ENCODE results near the gene UBE2Q2.

Gene UBE2Q2

DNA sequence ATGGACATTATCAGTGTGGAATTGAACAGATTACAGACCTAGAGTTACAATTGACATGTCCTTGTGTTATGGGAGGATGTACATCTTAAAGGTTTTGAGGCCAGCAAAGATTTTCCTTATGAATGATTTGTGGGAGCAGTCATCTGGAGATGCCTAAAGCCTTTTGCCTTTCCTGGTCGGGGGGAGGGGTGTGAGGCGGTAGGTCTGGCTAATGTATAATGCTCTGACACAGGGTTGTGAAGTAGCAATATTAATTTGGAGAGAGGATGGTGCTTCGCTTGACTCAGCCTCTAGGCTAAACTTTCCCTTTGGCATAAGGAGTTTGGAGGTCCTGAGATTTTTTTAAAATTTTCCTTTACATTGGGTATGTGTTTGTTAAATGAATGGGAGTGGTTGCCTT is 83.7 kb downstream of the UBE2Q2 start:
- no peak for DNase-seq (ENCODE audit: low read depth)

- no peak for DNase-seq (ENCODE audit: low read depth)
Measured at GRCh38 chr15:75927601-75928000, 84.4 kb downstream of the UBE2Q2 start.

DNA sequence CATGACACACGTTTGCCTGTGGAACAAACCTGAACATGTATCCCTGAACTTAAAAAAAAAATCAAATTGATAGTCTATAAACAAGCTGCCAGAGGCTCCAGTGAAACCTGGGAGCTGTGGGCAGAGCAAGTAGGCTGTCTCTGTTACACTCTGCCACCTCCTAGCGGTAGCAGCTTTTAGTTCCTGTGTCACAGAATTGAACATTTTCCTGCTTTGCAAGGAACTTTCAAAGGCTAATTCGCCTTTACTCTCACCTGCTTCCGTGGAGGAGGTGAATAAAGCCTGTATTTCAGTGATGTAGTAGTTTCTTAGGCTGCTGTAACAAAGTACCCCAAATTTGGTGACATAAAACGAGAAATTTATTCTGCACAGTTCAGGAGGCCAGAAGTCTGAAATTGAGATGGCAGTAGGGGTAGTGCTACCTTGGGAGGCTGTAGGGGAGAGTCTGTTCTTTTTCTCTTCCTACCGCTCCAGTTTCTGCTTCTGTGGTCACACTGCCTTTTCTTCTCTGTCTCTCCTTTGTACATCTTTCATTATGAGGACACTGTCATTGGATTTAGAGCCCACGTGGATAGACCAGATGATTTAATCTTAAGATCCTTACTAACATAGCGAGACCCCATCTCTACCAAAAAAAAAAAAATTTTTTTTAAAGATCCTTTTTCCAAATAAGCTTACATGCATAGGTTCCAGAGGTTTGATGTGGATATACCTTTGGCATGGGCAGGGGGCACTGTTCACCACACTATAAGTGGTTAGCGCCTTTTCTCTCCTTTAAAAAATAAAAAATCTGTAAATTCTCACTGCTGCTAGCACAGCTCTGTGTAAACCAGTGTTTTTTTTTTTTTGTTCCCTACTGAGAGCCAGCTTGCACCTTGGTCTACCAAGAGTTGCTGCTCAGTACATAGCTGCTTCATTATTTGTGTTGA is 85.7 kb downstream of the UBE2Q2 start:
- no peak for DNase-seq (ENCODE audit: low read depth)

DNA sequence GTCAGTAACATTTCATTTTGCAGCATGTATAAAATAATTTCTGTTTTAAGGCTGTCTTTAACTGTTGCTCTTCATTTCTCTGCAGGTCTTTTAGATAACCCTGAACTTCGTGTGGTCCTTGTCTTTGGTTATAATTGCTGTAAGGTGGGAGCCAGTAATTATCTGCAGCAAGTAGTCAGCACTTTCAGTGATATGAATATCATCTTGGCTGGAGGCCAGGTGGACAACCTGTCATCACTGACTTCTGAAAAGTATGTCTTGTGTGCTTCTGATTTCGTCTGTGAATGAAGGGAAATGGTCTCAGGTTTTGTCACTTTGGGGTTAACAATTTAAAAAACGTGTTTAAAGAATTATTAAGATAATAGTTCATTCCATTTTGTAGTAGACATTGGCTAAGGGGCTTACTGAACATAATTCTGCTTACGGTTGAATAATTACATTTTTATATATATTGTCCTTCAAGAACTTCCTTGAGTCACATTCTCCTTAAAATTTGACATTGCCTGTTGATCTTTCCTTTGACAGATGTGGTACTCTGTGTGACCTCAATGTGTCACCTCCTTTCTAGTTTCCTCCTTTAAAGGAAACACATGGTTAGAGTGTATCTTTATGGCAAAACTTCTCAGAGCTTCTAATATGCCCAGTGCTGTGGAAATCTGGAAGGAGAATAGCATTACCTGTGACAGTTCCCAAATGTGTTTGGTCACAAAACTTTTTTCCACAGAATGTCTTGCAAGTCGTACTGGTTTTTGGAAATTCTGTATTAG is 86.7 kb downstream of the UBE2Q2 start:
- DNase-seq (ENCODE audit: low read depth): no peak

DNA sequence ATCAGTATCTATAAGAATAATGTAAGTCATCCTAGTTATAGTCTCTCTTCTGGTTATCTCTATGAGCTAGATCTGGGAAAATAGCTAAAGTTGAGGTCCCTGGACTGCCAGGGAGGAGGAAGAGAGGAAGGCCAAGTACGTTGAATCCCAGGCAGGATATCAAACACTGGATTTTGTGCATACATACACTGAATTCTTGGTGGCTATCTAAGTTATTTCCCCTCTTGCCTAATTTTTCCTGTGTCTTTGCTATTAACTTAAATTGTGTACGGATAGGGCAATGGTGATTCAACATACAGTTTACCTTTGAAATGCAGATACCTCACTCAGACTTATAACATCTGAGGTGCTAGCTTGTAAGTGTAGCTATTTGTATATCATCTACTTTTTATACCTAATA is 87.6 kb downstream of the UBE2Q2 start:
- DNase-seq (ENCODE audit: low read depth): no peak

- no peak for DNase-seq (ENCODE audit: low read depth)
Measured at GRCh38 chr15:75942464-75942863, 99.2 kb downstream of the UBE2Q2 start.

DNA sequence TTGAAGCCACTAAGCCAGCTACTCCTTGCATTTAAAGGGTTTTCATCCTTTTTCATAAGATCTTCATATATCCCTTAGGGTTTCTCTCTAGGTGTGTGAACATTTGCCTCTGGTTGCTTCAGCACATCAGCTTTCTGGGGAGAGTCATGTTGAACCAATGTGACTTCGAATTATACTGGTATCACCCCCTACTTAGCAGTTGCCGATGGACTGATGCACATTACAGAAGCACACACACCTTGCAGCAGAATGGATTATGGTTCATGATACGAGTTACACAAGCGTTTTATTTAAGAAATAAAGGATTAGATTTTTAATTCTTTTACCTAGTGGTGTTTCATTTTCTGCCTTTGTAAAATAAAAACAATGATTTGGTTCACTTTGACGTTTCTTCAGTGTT is 100.0 kb downstream of the UBE2Q2 start:
- DNase-seq (ENCODE audit: low read depth): no peak

DNA sequence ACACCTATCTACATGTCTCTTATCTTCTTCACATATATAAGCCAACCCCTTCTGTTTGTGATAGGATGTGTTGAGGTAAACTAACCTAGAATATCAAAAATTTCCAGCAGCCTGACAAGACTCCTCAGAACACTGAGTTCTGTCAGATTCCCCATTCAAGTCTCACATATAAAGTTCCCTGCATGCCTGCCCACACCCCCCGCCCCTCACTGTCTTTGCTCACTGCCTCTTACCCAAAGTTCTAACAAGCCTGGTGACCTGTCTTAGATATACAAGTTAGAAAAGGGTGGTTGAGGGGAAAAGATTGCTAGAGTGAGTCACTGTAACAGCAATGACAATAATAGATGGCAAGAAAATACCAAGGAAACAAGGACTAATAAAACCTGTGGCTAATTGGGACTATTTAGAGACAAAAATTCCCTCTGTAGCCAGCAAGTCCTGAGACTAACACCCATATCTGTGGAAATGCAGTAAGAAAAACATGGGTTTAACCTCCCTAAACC is 100.5 kb downstream of the UBE2Q2 start:
- no peak for DNase-seq (ENCODE audit: low read depth)

DNA sequence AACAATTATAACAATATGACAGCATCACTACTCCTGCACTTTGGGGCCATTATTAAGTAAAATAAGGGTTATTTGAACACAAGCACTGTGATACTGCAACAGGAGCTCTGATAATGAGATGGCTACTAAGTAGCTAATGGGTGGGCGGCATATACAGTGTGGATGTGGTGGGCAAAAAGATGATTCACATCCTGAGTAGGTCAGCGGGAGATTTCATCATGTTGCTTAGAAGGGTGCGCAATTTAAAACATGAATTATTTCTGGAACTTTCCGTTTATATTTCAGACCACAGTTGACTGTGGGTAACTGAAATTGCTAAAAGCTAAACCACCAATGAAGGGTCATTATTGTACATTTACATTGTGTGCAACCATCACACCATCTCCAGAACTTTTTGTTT is 102.7 kb downstream of the UBE2Q2 start:
- no peak for DNase-seq (ENCODE audit: low read depth)

- DNase-seq (ENCODE audit: low read depth): peak; percentile 63
Measured at GRCh38 chr15:75947092-75947491, 103.8 kb downstream of the UBE2Q2 start.

DNA sequence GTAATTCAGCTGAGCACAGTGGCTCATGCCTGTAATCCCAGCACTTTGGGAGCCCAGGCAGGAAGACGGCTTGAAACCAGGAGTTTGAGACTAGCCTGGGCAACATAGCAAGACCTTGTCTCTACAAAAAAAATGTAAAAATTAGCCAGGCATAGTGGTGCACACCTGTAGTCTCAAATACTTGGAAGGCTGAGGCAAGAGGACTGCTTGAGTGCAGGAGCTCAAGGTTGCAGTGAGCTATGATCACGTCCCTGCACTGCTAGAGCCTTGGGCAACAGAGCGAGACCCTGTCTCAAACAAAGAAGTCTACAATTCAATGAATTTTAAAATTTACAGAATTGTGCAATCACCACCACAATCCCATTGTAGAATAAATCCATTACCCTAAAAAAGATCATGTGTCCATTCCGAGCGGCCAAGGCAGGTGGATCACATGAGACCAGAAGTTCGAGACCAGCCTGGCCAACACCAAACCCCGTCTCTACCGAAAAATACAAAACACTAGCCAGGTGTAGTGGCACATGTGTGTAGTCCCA is 105.6 kb downstream of the UBE2Q2 start:
- no peak for DNase-seq (ENCODE audit: low read depth)
